WERI-Rb-1 (cell line): ENCODE measurements around the gene DNAJB6.
A peak's percentile ranks its signal among the peaks of the same experiment; 100 is the strongest.

Experiments
- DNase-seq: peaks from one replicate; pipeline ENCODE4 v3.0.0-alpha.2; 2020
- H3K27ac ChIP-seq: fragments of 250-450 bp; sonication (Bioruptor Pico); 2 replicates; pipeline ENCODE4 v1.5.1; 2020; ENCODE audit warnings: mild to moderate bottlenecking, moderate library complexity
- H3K27me3 ChIP-seq: fragments of 250-450 bp; sonication (Bioruptor Pico); 2 replicates; pipeline ENCODE4 v1.5.1; 2021; ENCODE audit warnings: mild to moderate bottlenecking, low read depth, moderate library complexity; ENCODE audit not compliant: insufficient read depth, severe bottlenecking
- H3K36me3 ChIP-seq: fragments of 250-450 bp; sonication (Bioruptor Pico); 2 replicates; pipeline ENCODE4 v1.5.1; 2020; ENCODE audit warnings: mild to moderate bottlenecking, moderate library complexity
- H3K4me3 ChIP-seq: 2 replicates; pipeline ENCODE4 v1.5.1; 2011; ENCODE audit warnings: low read depth, mild to moderate bottlenecking, control low read depth, low read length
- H3K9me3 ChIP-seq: fragments of 250-450 bp; sonication (Bioruptor Pico); 2 replicates; pipeline ENCODE4 v1.5.1; 2021; ENCODE audit warnings: mild to moderate bottlenecking, moderate library complexity; ENCODE audit not compliant: severe bottlenecking
- CTCF ChIP-seq: IDR thresholded peaks from 2 replicates; pipeline ENCODE4 v1.5.1; 2011; ENCODE audit warnings: low read depth, mild to moderate bottlenecking, control low read depth, inconsistent platforms, low read length

DNAJB6 gene

GRCh38 chr7:157402911-157403534 is 66.2 kb downstream of the DNAJB6 start:
- Histone ChIP-seq H3K36me3 (peaks cover 11% of the 10 kb centered on the region), H3K9me3 (no peaks in the 10 kb centered on the region), H3K27ac (no peak overlapping the region), H3K4me3 (no peak overlapping the region), H3K27me3 (no peaks in the 10 kb centered on the region)
- DNase-seq: no peak
- no peak for TF ChIP-seq CTCF

- TF ChIP-seq CTCF: no peak
- H3K36me3 ChIP-seq: peaks cover 11% of the 10 kb centered on the region
- H3K4me3 ChIP-seq: no peak overlapping the region
Measured at GRCh38 chr7:157403646-157404401, 67.0 kb downstream of the DNAJB6 start.

GRCh38 chr7:157404845-157405481 is 68.2 kb downstream of the DNAJB6 start:
- Histone ChIP-seq H3K9me3 (no peaks in the 10 kb centered on the region), H3K27ac (no peak overlapping the region), H3K36me3 (peaks cover 15% of the 10 kb centered on the region), H3K4me3 (no peak overlapping the region), H3K27me3 (no peaks in the 10 kb centered on the region)
- no peak for TF ChIP-seq CTCF
- DNase-seq: no peak

More at GRCh38 chr7:157403646-157404401, 67.0 kb downstream of the DNAJB6 start:
- H3K27ac ChIP-seq: no peak overlapping the region
- H3K9me3 ChIP-seq: no peaks in the 10 kb centered on the region
- no peaks in the 10 kb centered on the region for H3K27me3 ChIP-seq
- no peak for DNase-seq

- H3K9me3 ChIP-seq: no peaks in the 10 kb centered on the region
- H3K27me3 ChIP-seq: no peaks in the 10 kb centered on the region
- no peak for DNase-seq
- no peak overlapping the region for H3K4me3 ChIP-seq
- H3K36me3 ChIP-seq: peaks cover 20% of the 10 kb centered on the region
- no peak for TF ChIP-seq CTCF
- H3K27ac ChIP-seq: no peak overlapping the region
Measured at GRCh38 chr7:157405501-157405900, 68.7 kb downstream of the DNAJB6 start.

- Histone ChIP-seq H3K4me3 (no peak overlapping the region), H3K9me3 (no peaks in the 10 kb centered on the region), H3K27me3 (no peaks in the 10 kb centered on the region), H3K36me3 (peaks cover 19% of the 10 kb centered on the region), H3K27ac (no peak overlapping the region)
- peak; percentile 47 for TF ChIP-seq CTCF
- DNase-seq: no peak
Measured at GRCh38 chr7:157405914-157406810, 69.4 kb downstream of the DNAJB6 start.
